22Rv1 (cell line): Measurements from ENCODE around the gene RTN4.

Source experiments
- H3K27ac ChIP-seq: fragments of 450-650 bp; 2 replicates; pipeline ENCODE4 v1.5.1; 2017
- ZFX ChIP-seq: fragments of 450-650 bp; IDR thresholded peaks from 2 replicates; pipeline ENCODE4 v1.6.1; 2017; ENCODE audit warnings: antibody characterized with exemption, borderline replicate concordance
- TF ChIP-seq, protein P1 (sequence below): fragments of 450-650 bp; IDR thresholded peaks from 2 replicates; pipeline ENCODE4 v1.5.1; 2017; ENCODE audit warnings: mild to moderate bottlenecking

Gene RTN4

GRCh38 chr2:55048508-55049042 is 1.7 kb downstream of the RTN4 start:
- H3K27ac ChIP-seq = no peak overlapping the region
- no peak for TF ChIP-seq ZFX
- TF ChIP-seq, protein P1, sequence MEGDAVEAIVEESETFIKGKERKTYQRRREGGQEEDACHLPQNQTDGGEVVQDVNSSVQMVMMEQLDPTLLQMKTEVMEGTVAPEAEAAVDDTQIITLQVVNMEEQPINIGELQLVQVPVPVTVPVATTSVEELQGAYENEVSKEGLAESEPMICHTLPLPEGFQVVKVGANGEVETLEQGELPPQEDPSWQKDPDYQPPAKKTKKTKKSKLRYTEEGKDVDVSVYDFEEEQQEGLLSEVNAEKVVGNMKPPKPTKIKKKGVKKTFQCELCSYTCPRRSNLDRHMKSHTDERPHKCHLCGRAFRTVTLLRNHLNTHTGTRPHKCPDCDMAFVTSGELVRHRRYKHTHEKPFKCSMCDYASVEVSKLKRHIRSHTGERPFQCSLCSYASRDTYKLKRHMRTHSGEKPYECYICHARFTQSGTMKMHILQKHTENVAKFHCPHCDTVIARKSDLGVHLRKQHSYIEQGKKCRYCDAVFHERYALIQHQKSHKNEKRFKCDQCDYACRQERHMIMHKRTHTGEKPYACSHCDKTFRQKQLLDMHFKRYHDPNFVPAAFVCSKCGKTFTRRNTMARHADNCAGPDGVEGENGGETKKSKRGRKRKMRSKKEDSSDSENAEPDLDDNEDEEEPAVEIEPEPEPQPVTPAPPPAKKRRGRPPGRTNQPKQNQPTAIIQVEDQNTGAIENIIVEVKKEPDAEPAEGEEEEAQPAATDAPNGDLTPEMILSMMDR = no peak

DNA sequence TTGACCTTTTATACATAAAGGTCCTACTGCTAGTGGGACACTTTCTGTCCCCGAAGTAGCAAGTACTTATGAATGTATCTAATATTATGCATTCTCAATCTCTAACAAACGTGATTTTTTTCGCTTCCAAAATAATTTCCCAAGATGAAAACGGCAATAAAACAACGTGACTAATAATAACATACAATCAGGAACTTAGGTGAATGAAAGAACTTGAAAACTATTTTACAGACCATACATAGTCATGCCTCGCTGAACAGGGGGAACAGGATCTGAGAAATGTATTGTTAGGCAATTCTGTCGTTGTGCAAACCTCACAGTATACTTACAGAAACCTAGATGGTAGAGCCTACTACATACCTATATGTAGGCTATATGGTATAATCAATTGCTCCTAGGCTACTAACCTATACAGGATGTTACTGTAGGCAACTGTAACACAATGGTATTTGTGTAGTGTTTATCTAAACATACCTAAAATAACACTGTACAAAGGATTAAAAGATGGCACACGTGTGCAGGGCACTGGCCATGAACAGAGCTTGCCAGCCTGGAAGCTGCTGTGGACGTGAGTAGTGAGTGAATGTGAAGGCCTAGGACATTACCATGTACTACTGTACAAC is 2.5 kb downstream of the RTN4 start:
- TF ChIP-seq, protein P1 = no peak
- TF ChIP-seq ZFX = no peak
- no peak overlapping the region for H3K27ac ChIP-seq

DNA sequence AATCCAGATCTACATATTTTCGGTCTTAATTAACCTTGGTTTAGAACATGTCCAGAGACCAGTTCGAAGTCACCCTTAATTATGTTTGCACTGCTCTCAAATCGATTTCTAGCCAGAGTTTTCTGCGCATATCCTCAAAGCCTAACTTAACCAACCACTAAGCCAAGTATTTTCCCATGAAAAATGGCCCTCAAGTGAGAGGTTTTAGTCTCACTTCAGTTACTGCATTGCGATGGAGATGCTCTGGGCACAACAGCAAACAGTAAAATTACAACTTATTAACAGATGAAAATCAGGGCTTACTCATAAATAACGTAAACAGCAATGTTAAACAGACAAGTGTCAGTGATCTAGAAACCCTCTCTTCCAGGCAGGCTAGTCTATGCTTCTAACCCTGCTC is 4.5 kb downstream of the RTN4 start:
- H3K27ac ChIP-seq = no peak overlapping the region

DNA sequence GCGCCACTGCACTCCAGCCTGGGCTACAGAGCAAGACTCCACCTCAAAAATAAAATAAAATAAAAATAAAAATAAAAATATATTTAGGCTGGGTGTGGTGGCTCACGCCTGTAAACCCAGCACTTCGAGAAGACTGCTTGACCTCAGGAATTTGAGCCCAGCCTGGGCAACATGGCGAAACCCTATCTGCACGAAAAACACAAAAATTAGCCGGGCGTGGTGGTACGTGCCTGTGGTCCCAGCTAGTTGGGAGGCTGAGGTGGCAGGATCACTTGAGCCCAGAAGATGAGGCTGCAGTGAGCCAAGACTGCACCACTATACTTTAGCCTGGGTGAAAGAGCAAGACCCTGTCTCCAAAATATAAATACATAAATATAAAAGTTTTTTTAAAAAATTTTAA is 6.4 kb downstream of the RTN4 start:
- TF ChIP-seq ZFX = no peak
- TF ChIP-seq, protein P1 = no peak
- no peak overlapping the region for H3K27ac ChIP-seq

More for the DNA sequence above, 4.5 kb downstream of the RTN4 start:
- no peak for TF ChIP-seq ZFX
- TF ChIP-seq, protein P1 = no peak

DNA sequence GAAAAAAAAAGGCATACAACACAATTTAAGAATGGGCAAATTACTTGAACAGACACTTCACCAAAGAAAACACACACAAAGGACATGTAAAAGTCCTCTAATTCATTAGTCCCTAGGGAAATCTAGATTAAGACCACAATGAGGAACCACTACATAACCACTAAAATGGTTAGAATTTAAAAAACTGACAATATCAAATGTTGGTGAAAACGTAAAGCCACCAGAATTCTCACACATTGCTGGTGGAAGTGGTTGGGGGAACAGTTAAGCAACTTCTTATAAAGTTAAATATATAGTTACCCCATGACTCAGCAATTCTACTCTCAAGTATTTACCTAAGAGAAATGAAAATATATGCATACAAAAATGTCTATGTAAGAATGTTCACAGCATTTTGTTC is 11.8 kb downstream of the RTN4 start:
- TF ChIP-seq, protein P1 = no peak
- no peak overlapping the region for H3K27ac ChIP-seq

DNA sequence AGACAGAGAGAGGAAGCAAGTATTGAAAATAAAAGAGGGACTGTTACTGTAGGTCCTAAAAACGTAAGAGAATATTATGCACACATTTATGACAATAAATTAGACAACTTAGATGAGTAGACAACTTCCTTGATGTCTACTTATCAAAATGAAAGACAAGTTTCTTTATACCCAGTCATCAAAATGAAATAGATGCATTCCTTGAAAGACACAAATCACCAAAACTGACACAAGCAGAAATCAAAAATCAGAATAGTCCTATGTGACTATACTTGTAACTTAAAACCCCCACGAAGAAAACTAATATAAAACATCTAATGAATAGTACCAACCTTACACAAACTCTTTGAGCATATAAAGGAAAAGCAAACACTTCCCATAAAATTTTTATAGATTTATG is 14.5 kb downstream of the RTN4 start:
- H3K27ac ChIP-seq = no peak overlapping the region

GRCh38 chr2:55033921-55034320 is 16.3 kb downstream of the RTN4 start:
- no peak for TF ChIP-seq ZFX
- TF ChIP-seq, protein P1 = no peak
- H3K27ac ChIP-seq = no peak overlapping the region

More for the DNA sequence above, 14.5 kb downstream of the RTN4 start:
- no peak for TF ChIP-seq ZFX
- TF ChIP-seq, protein P1 = no peak
